Subcutaneous adipose tissue (tissue), 4 donors: ENCODE measurements around the gene P3H4. TPM values are rescaled to one million over a fixed set of nuclear protein-coding genes. Genes with fewer than 3 reads are reported as not detected.

Source experiments
- total RNA-seq, 4 donors: library from RNA; depleted of rRNA; stranded (reverse); fragments of >200 nt; gene quantifications; one replicate each; pipeline ENCODE4 v1.1.0, GENCODE V29; 2016
- TF ChIP-seq, protein P1 (sequence below): fragments of 450-650 bp; IDR thresholded peaks from one replicate; pipeline ENCODE4 v1.5.1; 2016; ENCODE audit warnings: low read depth, mild to moderate bottlenecking, control low read depth, antibody characterized with exemption, moderate library complexity

P3H4 gene
- total RNA-seq: 1 to 10 TPM; 1.8 to 5.8 (median 5.0) TPM

GRCh38 chr17:41811549-41812380 lies at the start of gene P3H4:
Gene P3H4 (minus strand): TSS chr17:41811949. CDS start chr17:41811915, 34 bp downstream.
- TF ChIP-seq, protein P1, sequence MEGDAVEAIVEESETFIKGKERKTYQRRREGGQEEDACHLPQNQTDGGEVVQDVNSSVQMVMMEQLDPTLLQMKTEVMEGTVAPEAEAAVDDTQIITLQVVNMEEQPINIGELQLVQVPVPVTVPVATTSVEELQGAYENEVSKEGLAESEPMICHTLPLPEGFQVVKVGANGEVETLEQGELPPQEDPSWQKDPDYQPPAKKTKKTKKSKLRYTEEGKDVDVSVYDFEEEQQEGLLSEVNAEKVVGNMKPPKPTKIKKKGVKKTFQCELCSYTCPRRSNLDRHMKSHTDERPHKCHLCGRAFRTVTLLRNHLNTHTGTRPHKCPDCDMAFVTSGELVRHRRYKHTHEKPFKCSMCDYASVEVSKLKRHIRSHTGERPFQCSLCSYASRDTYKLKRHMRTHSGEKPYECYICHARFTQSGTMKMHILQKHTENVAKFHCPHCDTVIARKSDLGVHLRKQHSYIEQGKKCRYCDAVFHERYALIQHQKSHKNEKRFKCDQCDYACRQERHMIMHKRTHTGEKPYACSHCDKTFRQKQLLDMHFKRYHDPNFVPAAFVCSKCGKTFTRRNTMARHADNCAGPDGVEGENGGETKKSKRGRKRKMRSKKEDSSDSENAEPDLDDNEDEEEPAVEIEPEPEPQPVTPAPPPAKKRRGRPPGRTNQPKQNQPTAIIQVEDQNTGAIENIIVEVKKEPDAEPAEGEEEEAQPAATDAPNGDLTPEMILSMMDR: no peak

DNA sequence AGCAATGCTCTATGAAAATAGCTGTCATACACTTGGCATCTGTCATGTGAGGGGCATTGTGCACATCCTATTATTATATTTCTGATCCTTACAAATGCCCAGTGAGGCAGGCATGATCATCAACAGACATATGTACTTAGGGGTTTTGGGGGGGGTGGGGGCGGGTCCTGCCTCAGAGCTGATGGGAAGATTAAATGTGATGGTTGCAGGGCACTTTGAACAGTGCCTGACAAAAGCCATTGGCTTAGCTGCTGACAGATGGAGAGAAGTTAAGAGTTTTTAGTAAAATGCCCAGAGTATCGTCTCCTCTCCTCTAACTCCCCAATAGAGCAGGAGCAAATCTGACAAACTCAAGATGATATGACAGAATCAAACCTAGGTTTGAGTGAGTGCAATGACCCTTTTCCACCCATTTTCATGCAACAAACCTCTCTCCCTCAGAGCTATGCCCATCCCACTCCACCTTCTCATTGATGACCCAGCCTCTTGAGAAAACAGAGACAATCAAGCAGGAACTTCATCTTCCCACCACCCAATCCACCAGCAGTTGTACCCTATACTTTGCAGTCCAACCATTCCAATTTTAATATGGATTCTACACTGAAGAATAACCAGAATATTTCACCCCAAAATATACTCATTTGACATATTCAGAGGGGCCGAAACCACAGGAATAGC lies 48.6 kb upstream of the P3H4 start:
- TF ChIP-seq, protein P1: no peak

DNA sequence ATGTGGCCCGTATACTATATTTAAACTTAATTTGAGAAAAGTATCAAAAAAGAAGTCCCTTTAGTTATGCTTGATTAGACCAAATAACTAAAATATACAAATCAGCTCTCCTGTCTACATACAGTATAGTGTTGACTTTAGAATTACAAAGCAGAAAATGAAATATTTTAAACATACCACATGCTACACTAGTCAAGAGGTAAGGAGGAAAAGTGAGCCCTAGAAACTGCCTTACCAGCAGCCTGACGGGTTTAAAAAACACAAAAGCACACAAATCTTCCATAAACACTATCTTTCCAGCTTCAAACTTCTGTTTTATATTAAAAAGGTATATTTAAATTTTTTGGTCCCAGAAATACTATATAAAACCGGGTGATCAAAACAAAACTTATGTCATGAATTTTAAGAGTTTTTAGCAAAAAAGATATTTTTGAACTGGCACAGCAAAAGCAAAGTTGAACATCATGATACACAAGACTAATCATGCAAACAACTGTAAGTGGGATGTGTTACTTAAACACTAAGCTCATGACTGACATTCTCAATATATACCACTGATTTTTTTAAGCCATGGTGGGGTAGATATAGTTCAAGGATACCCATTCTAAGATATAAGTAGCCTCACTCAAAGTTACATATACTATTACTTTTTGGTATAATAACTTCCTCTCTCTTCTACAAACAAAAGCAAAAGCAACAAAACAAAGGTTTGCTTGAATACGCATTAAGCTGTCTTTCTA lies 37.7 kb upstream of the P3H4 start:
- TF ChIP-seq, protein P1: no peak

- TF ChIP-seq, protein P1: no peak
Observed at GRCh38 chr17:41848788-41849187, 37.0 kb upstream of the P3H4 start.

- TF ChIP-seq, protein P1: no peak
Observed at GRCh38 chr17:41844971-41845370, 33.2 kb upstream of the P3H4 start.

DNA sequence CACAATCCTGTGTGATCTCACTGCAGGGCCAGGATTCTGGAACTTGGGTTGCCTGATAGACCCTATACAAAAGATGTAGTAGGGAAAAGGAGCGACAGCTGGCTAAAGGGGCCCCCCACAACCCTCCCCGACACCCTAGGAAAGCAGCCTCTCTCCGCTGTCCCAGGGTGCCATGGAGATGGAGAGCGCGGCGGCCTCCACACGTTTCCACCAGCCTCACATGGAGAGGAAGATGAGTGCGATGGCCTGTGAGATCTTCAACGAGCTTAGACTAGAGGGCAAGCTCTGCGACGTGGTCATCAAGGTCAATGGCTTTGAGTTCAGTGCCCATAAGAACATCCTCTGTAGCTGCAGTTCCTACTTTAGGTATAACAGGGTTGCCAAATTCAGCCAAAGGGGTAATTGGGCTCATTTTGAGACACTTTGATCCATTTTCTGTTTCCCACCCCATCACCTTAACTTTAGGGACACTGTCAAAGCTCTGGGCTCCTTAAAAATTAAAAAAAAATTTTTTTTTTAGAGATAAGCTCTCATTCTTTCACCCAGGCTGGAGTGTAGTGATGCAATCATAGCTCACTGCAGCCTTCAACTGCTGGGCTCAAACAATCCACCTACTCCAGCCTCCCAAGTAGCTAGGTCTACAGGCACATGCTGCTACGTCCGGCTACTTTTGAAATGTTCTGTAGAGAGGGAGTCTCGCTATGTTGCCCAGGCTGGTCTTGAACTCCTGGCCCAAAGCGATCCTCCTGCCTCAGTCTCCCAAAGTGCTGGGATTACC lies 26.2 kb upstream of the P3H4 start, which contains the start of gene KLHL10:
KLHL10 (plus strand) TSS at position 65 of the 778 bp plus-strand sequence; CDS start at position 173, 108 bp downstream.
- TF ChIP-seq, protein P1: no peak
